A549 (cell line): ENCODE results near the gene ANKRD9. TPM values are rescaled to one million over a fixed set of nuclear protein-coding genes. Genes with fewer than 3 reads are reported as not detected.
"Not testable (repeated sequence)": the region's sequence is repeated elsewhere in the genome, so short reads cannot be mapped to it uniquely, and the experiment has no call there.

Source experiments
- ATAC-seq, 2 experiments: fragments of 200-7000 bp in 1 of 2; fragments of >200 bp in 1 of 2; cut with Nextera tagmentation in 1 of 2; cut with Tn5 transposase in 1 of 2; 3 replicates each; pipeline versions ENCODE4 v1.8.0 to v1.9.1; 2018 to 2020; ENCODE audit warnings: mild to moderate bottlenecking in 1 of 2, moderate library complexity in 1 of 2
- CTCF ChIA-PET: fragments of 300-600 bp; sonication (Branson Sonifier 250); formaldehyde crosslinking; extraction: SDS; loops from one replicate; lab custom pipeline; 2021; ENCODE audit warnings: antibody characterized with exemption, inconsistent platforms; lab: Yijun Ruan, JAX
- POLR2A ChIA-PET: fragments of 350-600 bp; formaldehyde crosslinking; extraction: SDS; loops from one replicate; lab custom pipeline; 2021; ENCODE audit warnings: antibody characterized with exemption, inconsistent platforms; lab: Yijun Ruan, JAX
- DNase-seq, 2 experiments: peaks; one replicate each; pipeline versions ENCODE4 v3.0.0 to v3.0.0-alpha.2; 2011 to 2016; ENCODE audit warnings: low read depth in 1 of 2, low spot score in 1 of 2
- FAIRE-seq: peaks from 2 replicates; lab custom pipeline; 2011; peaks lifted over from hg19 to GRCh38; lab: Jason Lieb, UNC
- H3K27ac ChIP-seq, 2 experiments: fragments of >200 bp; sonication (Bioruptor Twin); formaldehyde crosslinking; 3 replicates each; pipeline ENCODE4 v1.5.1; 2016 to 2017
- H3K4me1 ChIP-seq: fragments of >200 bp; sonication (Bioruptor Twin); formaldehyde crosslinking; 3 replicates; pipeline ENCODE4 v1.6.1; 2016
- H3K4me2 ChIP-seq: fragments of >200 bp; sonication (Bioruptor Twin); formaldehyde crosslinking; 3 replicates; pipeline ENCODE4 v1.6.1; 2016
- H3K4me3 ChIP-seq: fragments of >200 bp; sonication (Bioruptor Twin); formaldehyde crosslinking; 3 replicates; pipeline ENCODE4 v1.5.1; 2016
- H3K9me3 ChIP-seq: fragments of >200 bp; sonication (Bioruptor Twin); formaldehyde crosslinking; 3 replicates; pipeline ENCODE4 v1.6.1; 2016
- EHF ChIP-seq: fragments of 250-450 bp; sonication (Bioruptor Pico); IDR thresholded peaks from 2 replicates; pipeline ENCODE4 v1.5.0; 2020; ENCODE audit warnings: mild to moderate bottlenecking
- FOXS1 ChIP-seq: fragments of 250-450 bp; sonication (Bioruptor Pico); IDR thresholded peaks from 2 replicates; pipeline ENCODE4 v1.5.0; 2020; ENCODE audit warnings: mild to moderate bottlenecking, moderate library complexity
- JUN ChIP-seq, 2 experiments: fragments of >200 bp; sonication (Bioruptor Twin); formaldehyde crosslinking; IDR thresholded peaks; 2 replicates in 1 of 2; 3 replicates in 1 of 2; pipeline ENCODE4 v1.6.1; 2016 to 2017
- MYC ChIP-seq: IDR thresholded peaks from 2 replicates; pipeline ENCODE4 v1.6.1; 2012; ENCODE audit warnings: mild to moderate bottlenecking, inconsistent platforms, low read length, improper control_type of control experiment, borderline replicate concordance
- NFE2L2 ChIP-seq: fragments of 150-350 bp; conservative IDR thresholded peaks from 2 replicates; pipeline ENCODE4 v1.6.1; 2014; ENCODE audit warnings: low read length
- NR3C1 ChIP-seq: fragments of >200 bp; sonication (Bioruptor Twin); formaldehyde crosslinking; IDR thresholded peaks from 3 replicates; pipeline ENCODE4 v1.6.1; 2017
- WGBS: methylation state at CpG from one replicate; pipeline ENCODE4 v1.1.6; 2017; ENCODE audit errors: missing lambda C conversion rate; 5-methylcytosine and 5-hydroxymethylcytosine counted together
- polyA plus RNA-seq, 4 experiments: library from polyadenylated mRNA; depleted of rRNA in 3 of 4; stranded (reverse); fragments of >200 nt; fragmentation: RNase III in 1 of 4; extraction: RNeasy Plus Mini Kit Qiagen cat#74134 plus additional on column Dnase treatment in 1 of 4; gene quantifications; 2 replicates in 3 of 4; 3 replicates in 1 of 4; pipeline ENCODE4 v1.2.3, GENCODE V29; 2011 to 2017
- TF ChIP-seq, protein P1 (sequence below): IDR thresholded peaks from 2 replicates; pipeline ENCODE4 v1.6.1; 2012
- TF ChIP-seq, protein P2 (sequence below): fragments of 200-600 bp; sonication (generic); IDR thresholded peaks from 2 replicates; pipeline ENCODE4 v1.6.1; 2016; ENCODE audit warnings: antibody characterized with exemption, mild to moderate bottlenecking, moderate library complexity
- TF ChIP-seq, protein P3 (sequence below): fragments of 450-650 bp; IDR thresholded peaks from 2 replicates; pipeline ENCODE4 v1.6.1; 2014; ENCODE audit warnings: antibody characterized with exemption
- TF ChIP-seq, protein P4 (sequence below): fragments of 250-450 bp; sonication (Bioruptor Pico); IDR thresholded peaks from 2 replicates; pipeline ENCODE4 v1.5.0; 2021; ENCODE audit warnings: mild to moderate bottlenecking, moderate library complexity, borderline replicate concordance

Gene ANKRD9
- polyA plus RNA-seq, 2 of the 4 experiments (the other 2 are of a cell fraction), result 6.3 to 11.8 TPM

GRCh38 chr14:102541771-102542170 lies 32.2 kb upstream of the ANKRD9 start:
- 85% methylated on average over 8 of the region's 10 CpGs for WGBS
- FAIRE-seq (no peak), DNase-seq (no peak), ATAC-seq (no peak)
- Histone ChIP-seq H3K4me3 (no peak overlapping the region), H3K4me2 (no peak overlapping the region), H3K9me3 (no peaks in the 10 kb centered on the region), H3K4me1 (peaks cover 34% of the 10 kb centered on the region; the same call in 2 of the 3 replicates), H3K27ac (no peak overlapping the region)
- ChIA-PET CTCF (interaction anchor here (1.1 to 2.2 kb wide), 4 partner anchors 8 to 382 kb away, joined by 3 to 8 read pairs (median 5); no protein-coding TSS in a partner anchor), POLR2A (no interaction called here)
- TF ChIP-seq EHF (CRISPR knock-in tag), result no peak

GRCh38 chr14:102541029-102541491 lies 31.5 kb upstream of the ANKRD9 start:
- H3K4me3 ChIP-seq, H3K27ac ChIP-seq, H3K4me2 ChIP-seq, ATAC-seq, H3K9me3 ChIP-seq, POLR2A ChIA-PET, FAIRE-seq, DNase-seq: not testable (repeated sequence)
- TF ChIP-seq, protein P1, sequence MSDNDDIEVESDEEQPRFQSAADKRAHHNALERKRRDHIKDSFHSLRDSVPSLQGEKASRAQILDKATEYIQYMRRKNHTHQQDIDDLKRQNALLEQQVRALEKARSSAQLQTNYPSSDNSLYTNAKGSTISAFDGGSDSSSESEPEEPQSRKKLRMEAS, result 0 out of 2 replicates have a peak, but pooled peaks have one; percentile 16
- H3K4me1 ChIP-seq, result peaks cover 34% of the 10 kb centered on the region; the same call in 2 of the 3 replicates
- 92% methylated on average over 14 of the region's 14 CpGs for WGBS
- CTCF ChIA-PET, result interaction anchor here (0.6 to 2.2 kb wide), 7 partner anchors 9 to 581 kb away, joined by 3 to 8 read pairs (median 4); no protein-coding TSS in a partner anchor

DNA sequence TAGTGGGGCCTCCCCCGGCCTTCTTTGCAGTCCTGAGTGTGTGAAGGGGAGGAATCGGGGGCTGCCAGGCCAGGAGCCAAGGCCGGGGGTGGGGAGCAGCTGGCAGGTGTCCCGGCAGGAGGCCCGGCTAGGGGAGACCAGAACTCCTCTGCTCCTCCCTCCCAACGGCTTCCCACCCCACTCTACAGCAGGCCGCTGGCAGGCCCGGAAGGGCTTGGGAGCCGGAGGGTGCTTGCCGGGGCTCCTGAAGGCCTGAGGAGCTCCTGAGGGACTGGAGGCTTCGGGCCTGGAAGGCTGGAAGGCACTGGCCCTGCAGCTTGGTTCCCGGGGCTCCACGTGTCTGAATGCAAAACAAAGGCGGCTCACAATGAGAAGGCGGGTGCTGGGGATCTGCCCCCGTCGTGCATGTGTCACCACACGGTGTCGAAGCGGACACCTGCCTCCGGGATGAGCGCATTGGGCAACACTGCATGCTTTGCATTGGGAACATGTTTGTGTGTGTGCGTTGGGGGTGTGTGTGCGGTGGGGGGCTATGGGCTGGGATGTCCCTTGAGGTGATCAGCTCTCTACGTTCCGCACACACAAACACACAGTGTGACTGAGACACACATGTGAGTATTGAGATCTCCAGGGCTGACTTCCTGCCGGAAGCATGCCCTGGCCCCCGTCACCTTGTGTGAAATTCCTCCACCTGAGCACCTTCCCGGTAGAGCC lies 30.9 kb upstream of the ANKRD9 start:
- TF ChIP-seq JUN (IDR thresholded peaks at IDR 0.05), result no peak
- no peak for TF ChIP-seq FOXS1
- TF ChIP-seq, protein P2, sequence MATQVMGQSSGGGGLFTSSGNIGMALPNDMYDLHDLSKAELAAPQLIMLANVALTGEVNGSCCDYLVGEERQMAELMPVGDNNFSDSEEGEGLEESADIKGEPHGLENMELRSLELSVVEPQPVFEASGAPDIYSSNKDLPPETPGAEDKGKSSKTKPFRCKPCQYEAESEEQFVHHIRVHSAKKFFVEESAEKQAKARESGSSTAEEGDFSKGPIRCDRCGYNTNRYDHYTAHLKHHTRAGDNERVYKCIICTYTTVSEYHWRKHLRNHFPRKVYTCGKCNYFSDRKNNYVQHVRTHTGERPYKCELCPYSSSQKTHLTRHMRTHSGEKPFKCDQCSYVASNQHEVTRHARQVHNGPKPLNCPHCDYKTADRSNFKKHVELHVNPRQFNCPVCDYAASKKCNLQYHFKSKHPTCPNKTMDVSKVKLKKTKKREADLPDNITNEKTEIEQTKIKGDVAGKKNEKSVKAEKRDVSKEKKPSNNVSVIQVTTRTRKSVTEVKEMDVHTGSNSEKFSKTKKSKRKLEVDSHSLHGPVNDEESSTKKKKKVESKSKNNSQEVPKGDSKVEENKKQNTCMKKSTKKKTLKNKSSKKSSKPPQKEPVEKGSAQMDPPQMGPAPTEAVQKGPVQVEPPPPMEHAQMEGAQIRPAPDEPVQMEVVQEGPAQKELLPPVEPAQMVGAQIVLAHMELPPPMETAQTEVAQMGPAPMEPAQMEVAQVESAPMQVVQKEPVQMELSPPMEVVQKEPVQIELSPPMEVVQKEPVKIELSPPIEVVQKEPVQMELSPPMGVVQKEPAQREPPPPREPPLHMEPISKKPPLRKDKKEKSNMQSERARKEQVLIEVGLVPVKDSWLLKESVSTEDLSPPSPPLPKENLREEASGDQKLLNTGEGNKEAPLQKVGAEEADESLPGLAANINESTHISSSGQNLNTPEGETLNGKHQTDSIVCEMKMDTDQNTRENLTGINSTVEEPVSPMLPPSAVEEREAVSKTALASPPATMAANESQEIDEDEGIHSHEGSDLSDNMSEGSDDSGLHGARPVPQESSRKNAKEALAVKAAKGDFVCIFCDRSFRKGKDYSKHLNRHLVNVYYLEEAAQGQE, result no peak
- TF ChIP-seq, protein P3, sequence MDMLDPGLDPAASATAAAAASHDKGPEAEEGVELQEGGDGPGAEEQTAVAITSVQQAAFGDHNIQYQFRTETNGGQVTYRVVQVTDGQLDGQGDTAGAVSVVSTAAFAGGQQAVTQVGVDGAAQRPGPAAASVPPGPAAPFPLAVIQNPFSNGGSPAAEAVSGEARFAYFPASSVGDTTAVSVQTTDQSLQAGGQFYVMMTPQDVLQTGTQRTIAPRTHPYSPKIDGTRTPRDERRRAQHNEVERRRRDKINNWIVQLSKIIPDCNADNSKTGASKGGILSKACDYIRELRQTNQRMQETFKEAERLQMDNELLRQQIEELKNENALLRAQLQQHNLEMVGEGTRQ, result no peak
- TF ChIP-seq NFE2L2, result no peak
- no peak for TF ChIP-seq MYC
- TF ChIP-seq NR3C1, result no peak
- TF ChIP-seq, protein P4, sequence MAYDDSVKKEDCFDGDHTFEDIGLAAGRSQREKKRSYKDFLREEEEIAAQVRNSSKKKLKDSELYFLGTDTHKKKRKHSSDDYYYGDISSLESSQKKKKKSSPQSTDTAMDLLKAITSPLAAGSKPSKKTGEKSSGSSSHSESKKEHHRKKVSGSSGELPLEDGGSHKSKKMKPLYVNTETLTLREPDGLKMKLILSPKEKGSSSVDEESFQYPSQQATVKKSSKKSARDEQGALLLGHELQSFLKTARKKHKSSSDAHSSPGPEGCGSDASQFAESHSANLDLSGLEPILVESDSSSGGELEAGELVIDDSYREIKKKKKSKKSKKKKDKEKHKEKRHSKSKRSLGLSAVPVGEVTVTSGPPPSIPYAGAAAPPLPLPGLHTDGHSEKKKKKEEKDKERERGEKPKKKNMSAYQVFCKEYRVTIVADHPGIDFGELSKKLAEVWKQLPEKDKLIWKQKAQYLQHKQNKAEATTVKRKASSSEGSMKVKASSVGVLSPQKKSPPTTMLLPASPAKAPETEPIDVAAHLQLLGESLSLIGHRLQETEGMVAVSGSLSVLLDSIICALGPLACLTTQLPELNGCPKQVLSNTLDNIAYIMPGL (CRISPR knock-in tag), result no peak
- ATAC-seq, result 0 out of 6 replicates have a peak, but pooled peaks of 1 of the 2 experiments have one; percentile 17
- 78% methylated on average over 17 of the region's 29 CpGs for WGBS
- H3K9me3 ChIP-seq, result no peaks in the 10 kb centered on the region
- no peak for FAIRE-seq
- peaks cover 34% of the 10 kb centered on the region; the same call in 2 of the 3 replicates for H3K4me1 ChIP-seq
- H3K4me2 ChIP-seq, result no peak overlapping the region
- no peak overlapping the region for H3K4me3 ChIP-seq
- H3K27ac ChIP-seq, result peak overlapping the region in 1 of 2 experiments; percentile 48; a peak in 2 of 6 replicates
- no peak for DNase-seq
- ChIA-PET POLR2A (no interaction called here), CTCF (interaction anchor here (0.6 to 2.2 kb wide), 8 partner anchors 9 to 580 kb away, joined by 3 to 8 read pairs (median 4); no protein-coding TSS in a partner anchor)
